ENCODE results near the gene MBOAT2.

GRCh38 chr2:8841932-8842331, 161.6 kb downstream of the MBOAT2 start:
- TF ChIP-seq RAD21 (IDR thresholded peaks at IDR 0.05) (no peak), REST (IDR thresholded peaks at IDR 0.05) (no peak), CTCF (IDR thresholded peaks at IDR 0.05; ENCODE audit: low read depth, low read length, missing input control) (no peak), JUND (IDR thresholded peaks at IDR 0.05) (no peak), YY1 (IDR thresholded peaks at IDR 0.05) (no peak), ZBTB33 (IDR thresholded peaks at IDR 0.05) (no peak), TAF1 (conservative IDR thresholded peaks at IDR 0.05) (no peak), FOXA2 (IDR thresholded peaks at IDR 0.05) (no peak), FOXA1 (IDR thresholded peaks at IDR 0.05) (no peak), GABPA (IDR thresholded peaks at IDR 0.05 in 1 of 2, conservative IDR thresholded peaks at IDR 0.05 in 1 of 2) (no peak), RXRA (IDR thresholded peaks at IDR 0.05) (no peak)
